SIG-M5 (cell line): Measurements from ENCODE around the gene HBB.

Experiments
- DNase-seq: peaks from one replicate; lab custom pipeline; 2025; lab: John Stamatoyannopoulos, UW

HBB gene

GRCh38 chr11:5227681-5228080 lies 810 bp upstream of the HBB start:
- no peak for DNase-seq

GRCh38 chr11:5225480-5225871 lies 1.4 kb downstream of the HBB start:
- DNase-seq, result no peak

- no peak for DNase-seq
These were observed 2.1 kb downstream of the HBB start for GRCh38 chr11:5224538-5225479.

- DNase-seq, result no peak
These were observed 3.2 kb downstream of the HBB start for GRCh38 chr11:5223686-5224085.

GRCh38 chr11:5223146-5223545 lies 3.7 kb downstream of the HBB start:
- no peak for DNase-seq

- no peak for DNase-seq
These were observed 16.4 kb downstream of the HBB start for GRCh38 chr11:5210376-5210885.

- no peak for DNase-seq
These were observed 22.1 kb downstream of the HBB start for GRCh38 chr11:5204787-5205186.

GRCh38 chr11:5203366-5203765 lies 23.5 kb downstream of the HBB start:
- DNase-seq, result no peak

- DNase-seq, result no peak
These were observed 26.3 kb downstream of the HBB start, which contains the start of gene OR51V1 for GRCh38 chr11:5200582-5200981. Gene OR51V1 (minus strand): TSS chr11:5200682. CDS start chr11:5200682, 0 bp downstream.

- no peak for DNase-seq
These were observed 28.6 kb downstream of the HBB start for GRCh38 chr11:5198285-5198684.

GRCh38 chr11:5197536-5197935 lies 29.3 kb downstream of the HBB start:
- no peak for DNase-seq

- no peak for DNase-seq
These were observed 30.1 kb downstream of the HBB start for GRCh38 chr11:5196731-5197130.

GRCh38 chr11:5196067-5196466 lies 30.8 kb downstream of the HBB start:
- DNase-seq, result no peak

GRCh38 chr11:5192738-5193137 lies 34.1 kb downstream of the HBB start:
- no peak for DNase-seq

- DNase-seq, result no peak
These were observed 38.7 kb downstream of the HBB start for GRCh38 chr11:5188201-5188600.

GRCh38 chr11:5178046-5178837 lies 48.6 kb downstream of the HBB start:
- DNase-seq, result no peak
